Stimulated activated CD4-positive, alpha-beta T cell treated with anti-CD3 and anti-CD28 coated beads, Interleukin-2, amount 100 ng/mL, for 48 hours (primary cell): ENCODE measurements around the gene CD300LG.
A peak's percentile ranks its signal among the peaks of the same experiment; 100 is the strongest.
"Not testable (repeated sequence)": the region's sequence is repeated elsewhere in the genome, so short reads cannot be mapped to it uniquely, and the experiment has no call there.

ENCODE experiments used
- DNase-seq, 2 donors: peaks; one replicate each; pipeline ENCODE4 v3.0.0-alpha.2; 2020

CD300LG gene

GRCh38 chr17:43857141-43857540 lies 10.2 kb downstream of the CD300LG start:
- no peak for DNase-seq

GRCh38 chr17:43857957-43858600 lies 11.1 kb downstream of the CD300LG start:
- no peak for DNase-seq

GRCh38 chr17:43860077-43860725 lies 13.2 kb downstream of the CD300LG start:
- DNase-seq = no peak

- no peak for DNase-seq
These were observed 14.1 kb downstream of the CD300LG start for GRCh38 chr17:43860927-43861622.

- DNase-seq = no peak
These were observed 15.0 kb downstream of the CD300LG start for GRCh38 chr17:43861960-43862359.

- DNase-seq = no peak
These were observed 17.4 kb downstream of the CD300LG start for GRCh38 chr17:43864161-43864984.

GRCh38 chr17:43868226-43868994 lies 21.4 kb downstream of the CD300LG start:
- DNase-seq = no peak

GRCh38 chr17:43869031-43869430 lies 22.1 kb downstream of the CD300LG start:
- DNase-seq = not testable (repeated sequence)

GRCh38 chr17:43871946-43872690 lies 25.1 kb downstream of the CD300LG start:
- no peak for DNase-seq

GRCh38 chr17:43873091-43873490 lies 26.1 kb downstream of the CD300LG start:
- DNase-seq = no peak

- no peak for DNase-seq
These were observed 26.8 kb downstream of the CD300LG start for GRCh38 chr17:43873815-43874214.

GRCh38 chr17:43874293-43874692 lies 27.3 kb downstream of the CD300LG start:
- DNase-seq = no peak

GRCh38 chr17:43875476-43876147 lies 28.6 kb downstream of the CD300LG start:
- DNase-seq = no peak

GRCh38 chr17:43877031-43877430 lies 30.1 kb downstream of the CD300LG start:
- DNase-seq = no peak

- no peak for DNase-seq
These were observed 30.6 kb downstream of the CD300LG start for GRCh38 chr17:43877451-43878155.

- DNase-seq = peak; percentile 63 to 72
These were observed 31.5 kb downstream of the CD300LG start for GRCh38 chr17:43878260-43879175.

GRCh38 chr17:43879723-43880419 lies 32.9 kb downstream of the CD300LG start:
- no peak for DNase-seq

- DNase-seq = peak; percentile 42 to 46
These were observed 33.5 kb downstream of the CD300LG start for GRCh38 chr17:43880420-43880991.
